Measurements from ENCODE around the gene SFTA2. TPM values are rescaled to one million over a fixed set of nuclear protein-coding genes. Genes with fewer than 3 reads are reported as not detected.

SFTA2 gene
- polyA plus RNA-seq, 1 donor from 2014 or later: not detected

- Histone ChIP-seq H3K9me2 (ENCODE audit: insufficient read depth, low read length) (no peaks in the 10 kb centered on the region), H3K4me2 (ENCODE audit: low read length) (no peak overlapping the region), H3F3A (ENCODE audit: insufficient read depth, low read length, poor library complexity, severe bottlenecking) (no peaks in the 10 kb centered on the region), H3K27ac (ENCODE audit: low read length) (no peak overlapping the region), H4K20me1 (ENCODE audit: insufficient read depth) (no peaks in the 10 kb centered on the region), H3K36me3 (ENCODE audit: insufficient read depth, low read length) (peaks cover 7% of the 10 kb centered on the region), H3K79me2 (replicated peaks; ENCODE audit: insufficient read depth, low read length) (no peaks in the 10 kb centered on the region), H3K27me3 (ENCODE audit: insufficient read depth, low read depth, low read length) (no peaks in the 10 kb centered on the region), H3K9me3 (ENCODE audit: low read length) (no peaks in the 10 kb centered on the region), H2AFZ (ENCODE audit: low read depth, low read length) (no peak overlapping the region), H3K9ac (ENCODE audit: low read length) (no peak overlapping the region), H3K4me3 (ENCODE audit: low read length) (no peak overlapping the region)
- TF ChIP-seq EZH2 (IDR thresholded peaks at IDR 0.05; ENCODE audit: borderline replicate concordance, insufficient read depth, low read length, poor library complexity, severe bottlenecking) (no peak), SMC3 (conservative IDR thresholded peaks at IDR 0.05; ENCODE audit: poor library complexity) (no peak), REST (IDR thresholded peaks at IDR 0.05; ENCODE audit: borderline replicate concordance) (no peak)
Measured at GRCh38 chr6:30917041-30917440, 14.9 kb downstream of the SFTA2 start.

- Histone ChIP-seq H3K4me2 (ENCODE audit: low read length) (no peak overlapping the region), H3K9ac (ENCODE audit: low read length) (no peak overlapping the region)
Measured at GRCh38 chr6:30915591-30915946, 16.4 kb downstream of the SFTA2 start.

More at GRCh38 chr6:30915591-30915946, 16.4 kb downstream of the SFTA2 start:
- no peaks in the 10 kb centered on the region for H3F3A ChIP-seq (ENCODE audit: insufficient read depth, low read length, poor library complexity, severe bottlenecking)
- H3K9me2 ChIP-seq (ENCODE audit: insufficient read depth, low read length): no peaks in the 10 kb centered on the region
- H3K27me3 ChIP-seq (ENCODE audit: insufficient read depth, low read depth, low read length): no peaks in the 10 kb centered on the region
- no peak overlapping the region for H3K27ac ChIP-seq (ENCODE audit: low read length)
- no peaks in the 10 kb centered on the region for H3K79me2 ChIP-seq (replicated peaks; ENCODE audit: insufficient read depth, low read length)
- H3K36me3 ChIP-seq (ENCODE audit: insufficient read depth, low read length): peaks cover 7% of the 10 kb centered on the region
- H2AFZ ChIP-seq (ENCODE audit: low read depth, low read length): no peak overlapping the region
- H4K20me1 ChIP-seq (ENCODE audit: insufficient read depth): no peaks in the 10 kb centered on the region
- H3K4me3 ChIP-seq (ENCODE audit: low read length): no peak overlapping the region
- peak; percentile 70 for TF ChIP-seq RAD21 (conservative IDR thresholded peaks at IDR 0.05)
- peak; percentile 76 for TF ChIP-seq SMC3 (conservative IDR thresholded peaks at IDR 0.05; ENCODE audit: poor library complexity)
- TF ChIP-seq CTCF (IDR thresholded peaks at IDR 0.05; ENCODE audit: poor library complexity, severe bottlenecking): peak; percentile 71
- TF ChIP-seq REST (IDR thresholded peaks at IDR 0.05; ENCODE audit: borderline replicate concordance): no peak
- no peaks in the 10 kb centered on the region for H3K9me3 ChIP-seq (ENCODE audit: low read length)
